Endodermal cell (in vitro differentiated cells): ENCODE results near the gene CAPRIN1. TPM values are rescaled to one million over a fixed set of nuclear protein-coding genes. Genes with fewer than 3 reads are reported as not detected.

Experiments
- DNase-seq: peaks from one replicate; pipeline ENCODE4 v3.0.0-alpha.2; 2017
- H3K27ac ChIP-seq: 2 replicates; pipeline ENCODE4 v1.5.1; 2013; ENCODE audit warnings: mild to moderate bottlenecking, low read depth, low read length, moderate library complexity
- H3K27me3 ChIP-seq: 2 replicates; pipeline ENCODE4 v1.6.1; 2013; ENCODE audit warnings: mild to moderate bottlenecking, low read length, moderate library complexity; ENCODE audit not compliant: insufficient read depth, control insufficient read depth, poor library complexity, severe bottlenecking
- H3K36me3 ChIP-seq: 2 replicates; pipeline ENCODE4 v1.7.0; 2013; ENCODE audit warnings: mild to moderate bottlenecking, low read length, moderate library complexity; ENCODE audit not compliant: control insufficient read depth, insufficient read depth
- H3K4me1 ChIP-seq: one replicate; pipeline ENCODE4 v1.7.0; 2013; ENCODE audit warnings: low read length; ENCODE audit not compliant: control insufficient read depth, insufficient read depth
- H3K4me3 ChIP-seq: 2 replicates; pipeline ENCODE4 v1.5.1; 2013; ENCODE audit warnings: mild to moderate bottlenecking, low read length, moderate library complexity
- H3K9ac ChIP-seq: 2 replicates; pipeline ENCODE4 v1.6.1; 2013; ENCODE audit warnings: mild to moderate bottlenecking, low read length, moderate library complexity; ENCODE audit not compliant: poor library complexity, severe bottlenecking; ENCODE audit errors: extremely low read depth
- H3K9me3 ChIP-seq: 2 replicates; pipeline ENCODE4 v1.6.1; 2013; ENCODE audit warnings: mild to moderate bottlenecking, low read length, moderate library complexity; ENCODE audit not compliant: control insufficient read depth
- H3K27ac Mint-ChIP-seq: 2 replicates; pipeline ENCODE4 v1.8.0; 2020; ENCODE audit warnings: mixed read lengths
- H3K27me3 Mint-ChIP-seq: 2 replicates; pipeline ENCODE4 v1.8.0; 2021; ENCODE audit warnings: mild to moderate bottlenecking, mixed read lengths; ENCODE audit not compliant: insufficient read depth
- H3K36me3 Mint-ChIP-seq: 2 replicates; pipeline ENCODE4 v1.8.0; 2020; ENCODE audit warnings: low read depth, mixed read lengths
- H3K4me1 Mint-ChIP-seq: 2 replicates; pipeline ENCODE4 v1.8.0; 2020; ENCODE audit warnings: mixed read lengths
- H3K4me3 Mint-ChIP-seq: 2 replicates; pipeline ENCODE4 v1.8.0; 2020; ENCODE audit warnings: mild to moderate bottlenecking, moderate library complexity, mixed read lengths
- H3K9me3 Mint-ChIP-seq: 2 replicates; pipeline ENCODE4 v1.8.0; 2020; ENCODE audit warnings: mild to moderate bottlenecking, mixed read lengths
- CTCF ChIP-seq: fragments of 200-600 bp; sonication (generic); conservative IDR thresholded peaks from 2 replicates; pipeline ENCODE4 v1.5.0; 2021; ENCODE audit warnings: antibody characterized with exemption, mild to moderate bottlenecking
- WGBS, 2 experiments: methylation state at CpG; one replicate each; pipeline versions ENCODE4 v1.1.5 to v1.1.7; 2013; ENCODE audit warnings: missing lambda C conversion rate in 2 of 2, mixed read lengths in 1 of 2; ENCODE audit not compliant: insufficient coverage in 1 of 2, insufficient read length in 1 of 2; 5-methylcytosine and 5-hydroxymethylcytosine counted together
- total RNA-seq, 2 donors: library from RNA; stranded (reverse); fragmentation: NEBNext Ultra II Directional in 1 of 2; extraction: Animal tissue kit (Norgen Biotek cat#: 25700) in 1 of 2; gene quantifications; 2 replicates in 1 of 2; 3 replicates in 1 of 2; pipeline ENCODE4 v1.2.1, GENCODE V29; 2021

CAPRIN1 gene
- total RNA-seq, 2 donors from 2014 or later, result 226 to 241 TPM

DNA sequence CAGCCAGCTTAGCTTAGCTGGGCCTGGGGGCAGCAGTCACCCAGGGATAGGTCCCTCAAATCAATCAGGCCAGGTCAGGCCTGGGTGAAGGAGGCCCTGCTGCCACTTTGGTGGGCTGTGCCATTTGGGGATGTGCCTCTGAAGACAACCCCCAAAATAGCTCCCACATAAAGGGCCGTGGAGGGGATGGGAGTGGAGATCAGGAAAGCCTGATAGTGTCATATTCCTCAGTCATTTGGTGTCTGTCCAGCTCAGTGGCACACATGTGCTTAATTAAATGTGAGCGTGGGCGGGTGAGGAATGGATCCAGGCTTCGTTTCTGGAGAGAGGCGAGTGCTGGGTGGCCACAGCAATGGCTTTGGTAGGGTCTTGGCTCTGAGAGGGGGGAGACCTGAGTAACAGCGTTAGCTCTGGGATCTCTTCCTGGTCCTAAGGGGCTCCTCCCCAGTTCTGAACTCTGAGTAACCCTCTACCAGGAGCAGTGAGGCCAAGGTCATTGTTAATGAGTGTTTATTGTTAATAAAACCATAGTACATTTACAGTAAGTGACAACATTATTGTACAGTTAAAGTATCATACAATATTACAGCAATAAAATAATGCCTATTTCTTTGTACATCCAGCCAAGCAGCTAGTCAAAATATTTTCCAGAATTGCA is 99.1 kb downstream of the CAPRIN1 start:
- Mint-ChIP-seq H3K27me3 (no peaks in the 10 kb centered on the region), H3K4me1 (no peaks in the 10 kb centered on the region), H3K36me3 (peaks cover 35% of the 10 kb centered on the region), H3K27ac (no peak overlapping the region), H3K4me3 (no peak overlapping the region), H3K9me3 (no peaks in the 10 kb centered on the region)
- Histone ChIP-seq H3K4me3 (no peak overlapping the region), H3K27me3 (no peaks in the 10 kb centered on the region), H3K9ac (no peak overlapping the region), H3K36me3 (peaks cover 50% of the 10 kb centered on the region), H3K4me1 (no peaks in the 10 kb centered on the region), H3K27ac (no peak overlapping the region), H3K9me3 (no peaks in the 10 kb centered on the region)
- no peak for DNase-seq
- WGBS, 2 experiments, result 94 to 100% methylated on average over 1 to 6 of the region's 6 CpGs
- no peak for TF ChIP-seq CTCF

Other genes with a start within 250 kb of the CAPRIN1 start
- gene LMO2, start 159.7 kb upstream of the CAPRIN1 start, total RNA-seq, result 1 to 10 TPM; 1.1 to 1.2 TPM
- 10 to 100 TPM; 59.7 to 61.0 TPM for gene NAT10, start 53.9 kb downstream of the CAPRIN1 start, total RNA-seq